ENCODE measurements around the gene NDUFA8. TPM values are rescaled to one million over a fixed set of nuclear protein-coding genes. Genes with fewer than 3 reads are reported as not detected.

Gene NDUFA8
- total RNA-seq, 1 experiment from 2014 or later = 60.7 TPM

GRCh38 chr9:122121391-122121790, 38.2 kb downstream of the NDUFA8 start:
- H2BK20ac ChIP-seq (ENCODE audit: low read depth, low read length, poor library complexity, severe bottlenecking) = no peak overlapping the region
- no peak overlapping the region for H3K23ac ChIP-seq (ENCODE audit: insufficient read length, low read depth, low read length)
- H3K36me3 Mint-ChIP-seq (ENCODE audit: insufficient read depth in 1 of 3, low read depth in 3 of 3) = no peaks in the 10 kb centered on the region
- no peak overlapping the region for H2AFZ ChIP-seq (ENCODE audit: low read length)
- no peak overlapping the region for H3T11ph ChIP-seq (ENCODE audit: low read length)
- H3K79me1 ChIP-seq (ENCODE audit: insufficient read depth, low read depth, low read length, poor library complexity, severe bottlenecking) = no peaks in the 10 kb centered on the region
- H3K4me2 ChIP-seq (ENCODE audit: insufficient read depth, insufficient read length, low read length) = no peak overlapping the region
- no peak overlapping the region for H2AK5ac ChIP-seq (ENCODE audit: insufficient read length, low read length)
- no peak overlapping the region for H4K8ac ChIP-seq (replicated peaks; ENCODE audit: insufficient read length, low read depth, low read length)
- peaks cover 21% of the 10 kb centered on the region for H3K27me3 Mint-ChIP-seq (ENCODE audit: low read depth)
- no peak for DNase-seq
- no peak overlapping the region for H4K91ac ChIP-seq (ENCODE audit: insufficient read length, low read depth, low read length)
- H3K18ac ChIP-seq (ENCODE audit: insufficient read length, low read depth, low read length) = no peak overlapping the region
- H3K14ac ChIP-seq (ENCODE audit: insufficient read depth, low read length) = no peak overlapping the region
- H3K27ac ChIP-seq (ENCODE audit: insufficient read length, low read depth, low read length) = no peak overlapping the region
- no peak overlapping the region for H2BK120ac ChIP-seq (ENCODE audit: low read depth, low read length, poor library complexity, severe bottlenecking)
- no peak overlapping the region for H4K5ac ChIP-seq (ENCODE audit: insufficient read length, low read depth, low read length)
- H4K20me1 ChIP-seq (ENCODE audit: control insufficient read depth, insufficient read depth, insufficient read length) = no peaks in the 10 kb centered on the region
- no peak overlapping the region; a peak in 1 of 7 replicates for H3K27ac Mint-ChIP-seq
- no peak overlapping the region for H3K9ac ChIP-seq (ENCODE audit: extremely low read depth, insufficient read length, low read length)
- H3K27me3 ChIP-seq (ENCODE audit: insufficient read depth, low read length) = peaks cover 3% of the 10 kb centered on the region; the same call in 1 of the 2 replicates
- no peaks in the 10 kb centered on the region for H3K9me3 ChIP-seq (ENCODE audit: control insufficient read depth, low read depth, low read length)
- no peak overlapping the region for H3K56ac ChIP-seq (ENCODE audit: insufficient read length, low read depth, low read length)
- H3K4me3 Mint-ChIP-seq = no peak overlapping the region
- H2BK15ac ChIP-seq (ENCODE audit: low read depth, low read length) = no peak overlapping the region
- TF ChIP-seq CTCF (conservative IDR thresholded peaks at IDR 0.05) = no peak
- H2BK12ac ChIP-seq (ENCODE audit: insufficient read length, low read depth, low read length) = no peak overlapping the region
- peaks cover under 1% of the 10 kb centered on the region; the same call in 1 of the 2 replicates for H3K4me1 ChIP-seq (ENCODE audit: insufficient read depth, low read length)
- H3K23me2 ChIP-seq (ENCODE audit: insufficient read length, low read depth, low read length, poor library complexity, severe bottlenecking) = peaks cover 6% of the 10 kb centered on the region
- H3K4ac ChIP-seq (ENCODE audit: low read depth, low read length) = no peak overlapping the region
- whole genome bisulfite sequencing (ENCODE audit: extremely low coverage, insufficient read length, low lambda C conversion rate) = no CpG with 5 or more reads among the region's 10 CpGs
- no peak overlapping the region for H2BK5ac ChIP-seq (ENCODE audit: insufficient read length, low read length)
- no peaks in the 10 kb centered on the region for H3K9me3 Mint-ChIP-seq
- peaks cover 16 to 20% of the 10 kb centered on the region in 2 experiments for H3K4me1 Mint-ChIP-seq
- H3K79me2 ChIP-seq (ENCODE audit: insufficient read depth, low read length) = no peaks in the 10 kb centered on the region

Measured in H9 (cell line).